Nephron progenitor cell (in vitro differentiated cells): ENCODE data around the gene EBF3.
A peak's percentile ranks its signal among the peaks of the same experiment; 100 is the strongest.

ENCODE experiments used
- DNase-seq: peaks from one replicate; pipeline ENCODE4 v3.0.0; 2021
- H3K27ac Mint-ChIP-seq: 2 replicates; pipeline ENCODE4 v1.8.0; 2021; ENCODE audit warnings: mild to moderate bottlenecking, moderate library complexity, mixed read lengths
- H3K27me3 Mint-ChIP-seq: 2 replicates; pipeline ENCODE4 v1.8.0; 2021; ENCODE audit warnings: mild to moderate bottlenecking, low read depth, mixed read lengths; ENCODE audit not compliant: poor library complexity
- H3K36me3 Mint-ChIP-seq: 2 replicates; pipeline ENCODE4 v1.8.0; 2021; ENCODE audit warnings: low read depth, mixed read lengths
- H3K4me1 Mint-ChIP-seq: 2 replicates; pipeline ENCODE4 v1.8.0; 2021; ENCODE audit warnings: mixed read lengths
- H3K4me3 Mint-ChIP-seq: 2 replicates; pipeline ENCODE4 v1.8.0; 2021; ENCODE audit warnings: mild to moderate bottlenecking, moderate library complexity, mixed read lengths
- H3K9me3 Mint-ChIP-seq: 2 replicates; pipeline ENCODE4 v1.8.0; 2021; ENCODE audit warnings: mild to moderate bottlenecking, moderate library complexity, mixed read lengths
- TF ChIP-seq, protein P1 (sequence below): fragments of 200-600 bp; sonication (generic); IDR thresholded peaks from 2 replicates; pipeline ENCODE4 v1.5.0; 2021; ENCODE audit warnings: antibody characterized with exemption

The EBF3 gene

DNA sequence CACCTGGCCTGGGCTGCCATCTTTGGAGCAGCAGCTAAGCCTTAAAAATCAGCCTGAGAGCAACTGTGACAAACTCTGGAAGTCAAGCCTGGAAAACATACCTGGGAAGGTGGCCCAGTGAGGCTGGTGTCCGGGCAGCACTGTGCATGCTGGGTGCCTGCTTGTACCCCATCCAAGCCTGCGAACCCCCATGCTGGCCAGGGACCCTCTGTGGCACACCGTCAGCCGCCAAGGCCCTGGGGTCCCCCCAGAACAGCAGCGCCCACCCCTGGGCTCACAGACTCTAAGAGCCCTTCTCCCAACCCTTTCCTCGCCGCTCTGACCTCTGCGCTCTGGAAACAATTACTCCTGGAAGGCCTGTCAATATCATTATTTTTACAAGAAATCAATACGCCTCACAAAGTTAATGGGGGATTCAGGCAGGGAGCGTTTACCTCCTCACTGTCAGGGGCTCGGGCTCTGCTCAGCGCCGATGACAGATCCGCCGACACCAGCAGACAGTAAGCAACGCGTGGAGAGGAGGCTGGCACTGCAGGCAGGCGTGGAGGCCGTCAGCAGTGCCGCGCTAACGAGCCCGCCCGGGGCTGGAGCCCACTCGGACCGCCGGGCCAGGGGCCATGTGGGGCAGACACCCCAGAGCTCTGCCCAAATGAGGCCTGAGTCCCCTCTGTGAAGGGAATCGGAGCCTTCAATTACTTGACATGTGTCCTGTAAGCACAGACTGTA, 54.4 kb downstream of the EBF3 start:
- Mint-ChIP-seq H3K27me3 (no peaks in the 10 kb centered on the region), H3K4me3 (no peak overlapping the region), H3K9me3 (no peaks in the 10 kb centered on the region), H3K36me3 (peaks cover 4% of the 10 kb centered on the region), H3K4me1 (peaks cover 69% of the 10 kb centered on the region), H3K27ac (peak overlapping the region; percentile 93)
- TF ChIP-seq, protein P1, sequence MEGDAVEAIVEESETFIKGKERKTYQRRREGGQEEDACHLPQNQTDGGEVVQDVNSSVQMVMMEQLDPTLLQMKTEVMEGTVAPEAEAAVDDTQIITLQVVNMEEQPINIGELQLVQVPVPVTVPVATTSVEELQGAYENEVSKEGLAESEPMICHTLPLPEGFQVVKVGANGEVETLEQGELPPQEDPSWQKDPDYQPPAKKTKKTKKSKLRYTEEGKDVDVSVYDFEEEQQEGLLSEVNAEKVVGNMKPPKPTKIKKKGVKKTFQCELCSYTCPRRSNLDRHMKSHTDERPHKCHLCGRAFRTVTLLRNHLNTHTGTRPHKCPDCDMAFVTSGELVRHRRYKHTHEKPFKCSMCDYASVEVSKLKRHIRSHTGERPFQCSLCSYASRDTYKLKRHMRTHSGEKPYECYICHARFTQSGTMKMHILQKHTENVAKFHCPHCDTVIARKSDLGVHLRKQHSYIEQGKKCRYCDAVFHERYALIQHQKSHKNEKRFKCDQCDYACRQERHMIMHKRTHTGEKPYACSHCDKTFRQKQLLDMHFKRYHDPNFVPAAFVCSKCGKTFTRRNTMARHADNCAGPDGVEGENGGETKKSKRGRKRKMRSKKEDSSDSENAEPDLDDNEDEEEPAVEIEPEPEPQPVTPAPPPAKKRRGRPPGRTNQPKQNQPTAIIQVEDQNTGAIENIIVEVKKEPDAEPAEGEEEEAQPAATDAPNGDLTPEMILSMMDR: no peak
- no peak for DNase-seq

DNA sequence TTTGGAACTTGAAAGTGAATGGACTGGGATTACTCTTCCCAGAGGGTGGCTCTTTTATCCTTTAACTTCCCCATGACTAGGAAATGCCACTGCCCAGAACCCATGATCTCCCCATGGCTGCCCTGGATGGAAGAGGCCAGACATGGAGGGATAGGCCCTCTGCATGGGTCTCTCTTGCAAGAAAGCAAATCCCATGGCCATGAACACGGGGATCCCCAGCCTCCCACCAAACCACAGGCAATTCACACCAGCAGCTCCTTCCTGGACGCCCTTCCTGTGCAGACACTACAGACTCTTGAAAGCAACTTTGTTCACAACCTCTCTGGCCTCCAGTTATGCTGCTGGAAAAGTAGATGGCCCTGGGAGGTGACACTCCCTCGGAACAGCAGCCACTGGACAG, 55.0 kb downstream of the EBF3 start:
- TF ChIP-seq, protein P1: no peak
- Mint-ChIP-seq H3K4me1 (peaks cover 66% of the 10 kb centered on the region), H3K27ac (no peak overlapping the region)

DNA sequence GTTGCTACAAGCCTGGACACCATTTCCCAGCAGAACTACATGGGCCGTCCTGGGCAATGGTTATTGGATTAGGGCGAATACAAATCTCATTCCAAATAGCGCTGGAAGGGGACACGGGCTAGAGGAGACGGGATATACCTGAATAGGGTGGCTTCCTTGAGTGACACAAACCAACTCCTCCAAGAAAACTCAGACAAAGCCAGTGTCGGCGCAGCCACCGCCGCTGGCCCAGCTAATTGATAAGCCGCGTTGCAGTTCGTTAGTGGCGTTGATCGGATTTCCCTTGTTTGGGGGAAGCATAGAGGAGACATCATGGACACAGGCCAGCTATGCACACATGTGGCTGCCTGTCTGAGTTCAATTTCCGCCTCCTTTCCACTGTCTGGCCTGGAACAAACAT, 55.7 kb downstream of the EBF3 start:
- H3K4me1 Mint-ChIP-seq: peaks cover 60% of the 10 kb centered on the region
- peaks cover 5% of the 10 kb centered on the region for H3K27me3 Mint-ChIP-seq
- peak overlapping the region; percentile 36 for H3K27ac Mint-ChIP-seq
- H3K4me3 Mint-ChIP-seq: no peak overlapping the region
- TF ChIP-seq, protein P1: no peak
- no peak for DNase-seq
- H3K36me3 Mint-ChIP-seq: peaks cover 11% of the 10 kb centered on the region
- H3K9me3 Mint-ChIP-seq: peaks cover 3% of the 10 kb centered on the region

More for the DNA sequence above, 55.0 kb downstream of the EBF3 start:
- Mint-ChIP-seq H3K9me3 (peaks cover 3% of the 10 kb centered on the region), H3K4me3 (no peak overlapping the region), H3K27me3 (no peaks in the 10 kb centered on the region), H3K36me3 (peaks cover 9% of the 10 kb centered on the region)
- DNase-seq: no peak

DNA sequence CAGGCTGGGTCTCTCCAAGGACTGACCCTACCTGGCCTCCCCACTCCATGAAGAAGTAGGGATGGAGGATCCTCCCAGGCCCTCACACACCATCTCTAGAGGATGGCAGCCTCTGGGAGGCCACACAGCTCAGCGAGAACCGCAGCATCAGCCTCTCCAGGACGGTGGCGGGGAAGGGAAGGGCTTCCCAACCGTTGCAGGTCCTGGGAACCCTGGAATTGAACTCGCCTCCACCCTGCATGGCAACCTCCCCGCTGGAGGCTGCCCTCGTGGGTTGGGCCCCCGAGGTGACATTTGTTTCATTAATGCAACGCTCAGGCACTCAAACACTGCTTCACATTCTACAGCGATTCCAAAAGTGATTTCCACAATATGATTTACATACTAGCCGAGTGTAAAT, 58.5 kb downstream of the EBF3 start:
- TF ChIP-seq, protein P1: no peak
- H3K4me3 Mint-ChIP-seq: no peak overlapping the region
- peaks cover 5% of the 10 kb centered on the region for H3K27me3 Mint-ChIP-seq
- no peak overlapping the region for H3K27ac Mint-ChIP-seq
- no peak for DNase-seq
- peaks cover 47% of the 10 kb centered on the region for H3K4me1 Mint-ChIP-seq
- H3K36me3 Mint-ChIP-seq: peaks cover 20% of the 10 kb centered on the region
- H3K9me3 Mint-ChIP-seq: peaks cover 3% of the 10 kb centered on the region

DNA sequence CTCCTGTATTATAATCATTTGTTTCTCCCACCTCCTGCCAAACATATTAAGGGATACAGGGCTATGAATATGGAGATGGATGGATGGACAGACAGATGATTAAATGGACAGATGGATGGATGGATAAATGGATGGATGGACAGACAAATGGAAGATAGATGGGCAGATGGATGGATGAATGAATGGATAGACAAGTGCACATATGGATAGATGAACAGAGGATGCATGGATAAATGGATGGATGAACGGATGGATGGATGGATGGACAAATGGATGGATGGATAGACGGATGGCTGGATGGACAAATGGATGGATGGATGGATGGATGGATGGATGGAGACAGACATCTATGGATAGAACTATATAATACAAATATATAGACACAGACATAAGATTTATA, 59.8 kb downstream of the EBF3 start:
- Mint-ChIP-seq H3K27me3 (peaks cover 5% of the 10 kb centered on the region), H3K4me3 (no peak overlapping the region), H3K27ac (no peak overlapping the region), H3K4me1 (peaks cover 47% of the 10 kb centered on the region), H3K9me3 (peaks cover 3% of the 10 kb centered on the region), H3K36me3 (peaks cover 20% of the 10 kb centered on the region)
- DNase-seq: no peak
- TF ChIP-seq, protein P1: no peak

DNA sequence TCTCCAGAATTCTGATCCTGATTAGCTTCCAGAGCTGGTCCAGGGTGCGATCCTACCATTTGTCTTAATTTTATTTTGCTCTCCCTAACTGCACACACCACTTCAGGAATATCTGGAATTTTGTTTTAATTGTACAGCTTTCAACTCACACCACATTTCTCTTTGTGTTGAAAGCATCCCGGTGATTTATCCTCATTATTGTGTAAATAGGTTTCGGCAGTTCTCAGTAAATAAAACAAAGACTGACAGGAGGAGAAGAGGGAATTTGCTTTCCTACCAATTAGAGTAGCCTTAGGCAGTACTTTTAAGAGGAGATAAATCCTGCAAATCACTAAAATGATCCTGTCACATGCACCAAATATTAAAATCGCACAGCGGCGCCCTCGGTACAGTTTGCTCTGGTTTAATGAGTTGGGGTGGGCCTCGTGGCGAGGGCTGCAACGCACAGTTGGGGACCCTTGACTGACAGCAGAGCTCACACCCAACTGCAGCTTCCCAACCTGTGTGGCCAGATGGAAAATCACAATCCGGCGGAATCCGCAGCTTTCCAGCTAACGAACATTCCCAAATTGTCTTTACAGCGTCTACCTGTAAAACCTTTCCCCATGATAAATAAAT, 62.6 kb downstream of the EBF3 start:
- Mint-ChIP-seq H3K27me3 (peaks cover 5% of the 10 kb centered on the region), H3K9me3 (peaks cover 3% of the 10 kb centered on the region)

More for the DNA sequence above, 62.6 kb downstream of the EBF3 start:
- H3K36me3 Mint-ChIP-seq: peaks cover 20% of the 10 kb centered on the region
- TF ChIP-seq, protein P1: no peak
- no peak overlapping the region for H3K4me3 Mint-ChIP-seq
- DNase-seq: no peak
- H3K4me1 Mint-ChIP-seq: peaks cover 51% of the 10 kb centered on the region
- H3K27ac Mint-ChIP-seq: no peak overlapping the region
